ENCODE data around the gene RND2.
"Not testable (repeated sequence)": the region's sequence is repeated elsewhere in the genome, so short reads cannot be mapped to it uniquely, and the experiment has no call there.

RND2 gene

DNA sequence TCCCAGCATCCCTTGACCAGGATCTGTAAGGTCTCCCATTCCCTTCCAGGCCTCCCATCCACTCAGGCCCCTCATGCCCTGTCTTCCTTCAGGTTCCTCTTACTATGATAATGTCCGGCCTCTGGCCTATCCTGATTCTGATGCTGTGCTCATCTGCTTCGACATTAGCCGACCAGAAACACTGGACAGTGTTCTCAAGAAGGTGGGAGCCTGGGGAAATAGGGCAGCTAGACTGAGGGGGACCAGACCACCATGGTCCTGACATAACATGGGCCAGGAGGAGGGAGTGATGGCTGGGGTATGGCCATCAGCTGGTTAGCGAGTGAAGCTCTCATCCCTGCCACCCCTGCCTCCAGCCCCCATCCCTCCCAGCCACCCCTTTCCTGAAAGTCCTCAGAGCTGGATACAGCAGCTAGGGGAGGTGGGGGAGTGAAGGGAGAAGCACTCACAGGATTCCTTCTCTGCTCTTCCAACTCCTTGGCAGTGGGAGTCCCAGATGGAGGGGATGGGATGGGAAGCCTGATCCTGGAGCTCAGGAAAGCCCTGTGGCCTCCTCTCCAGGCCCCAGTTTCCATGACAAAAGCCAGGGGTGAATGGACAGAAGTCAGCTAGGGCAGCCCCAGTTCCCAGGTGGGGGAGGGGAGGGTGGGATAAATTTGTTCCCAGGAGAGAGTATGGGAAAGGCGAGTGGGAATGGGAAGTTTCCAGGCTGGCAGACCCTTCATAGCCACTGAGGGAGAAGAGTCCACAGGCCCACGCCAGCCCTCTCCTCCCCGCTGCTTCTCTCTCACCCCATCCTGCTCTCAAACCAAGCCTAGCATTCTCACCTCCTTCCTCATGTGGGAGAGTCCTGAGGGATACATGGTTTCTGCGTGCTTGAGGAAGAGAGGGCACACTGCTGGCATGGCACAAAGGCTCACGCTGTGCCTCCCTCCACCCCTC is 2.3 kb downstream of the RND2 start:
- DNase-seq (ENCODE audit: low spot score) = no peak

DNA sequence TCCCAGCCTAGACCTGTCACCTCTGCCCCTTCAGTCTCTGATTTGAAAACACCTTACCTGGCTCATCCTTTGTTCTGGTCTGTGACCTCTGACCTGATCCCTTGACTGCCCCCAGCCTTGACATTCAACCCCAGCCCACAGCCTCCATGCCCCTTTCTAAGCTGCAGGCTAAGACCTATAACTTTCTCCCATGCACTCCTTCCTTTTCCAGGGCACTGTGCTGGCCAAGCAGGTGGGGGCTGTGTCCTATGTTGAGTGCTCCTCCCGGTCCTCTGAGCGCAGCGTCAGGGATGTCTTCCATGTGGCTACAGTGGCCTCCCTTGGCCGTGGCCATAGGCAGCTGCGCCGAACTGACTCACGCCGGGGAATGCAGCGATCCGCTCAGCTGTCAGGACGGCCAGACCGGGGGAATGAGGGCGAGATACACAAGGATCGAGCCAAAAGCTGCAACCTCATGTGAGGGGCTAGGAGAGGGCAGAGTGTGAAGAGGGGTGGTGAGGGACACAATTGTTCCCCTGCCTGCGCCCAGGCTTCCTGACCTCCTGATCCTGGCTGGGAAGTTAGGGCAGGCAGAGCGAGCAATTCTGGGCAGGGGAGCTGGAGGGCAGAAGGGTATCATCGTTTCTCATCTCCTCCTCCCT is 3.3 kb downstream of the RND2 start:
- DNase-seq (ENCODE audit: low spot score) = no peak

DNA sequence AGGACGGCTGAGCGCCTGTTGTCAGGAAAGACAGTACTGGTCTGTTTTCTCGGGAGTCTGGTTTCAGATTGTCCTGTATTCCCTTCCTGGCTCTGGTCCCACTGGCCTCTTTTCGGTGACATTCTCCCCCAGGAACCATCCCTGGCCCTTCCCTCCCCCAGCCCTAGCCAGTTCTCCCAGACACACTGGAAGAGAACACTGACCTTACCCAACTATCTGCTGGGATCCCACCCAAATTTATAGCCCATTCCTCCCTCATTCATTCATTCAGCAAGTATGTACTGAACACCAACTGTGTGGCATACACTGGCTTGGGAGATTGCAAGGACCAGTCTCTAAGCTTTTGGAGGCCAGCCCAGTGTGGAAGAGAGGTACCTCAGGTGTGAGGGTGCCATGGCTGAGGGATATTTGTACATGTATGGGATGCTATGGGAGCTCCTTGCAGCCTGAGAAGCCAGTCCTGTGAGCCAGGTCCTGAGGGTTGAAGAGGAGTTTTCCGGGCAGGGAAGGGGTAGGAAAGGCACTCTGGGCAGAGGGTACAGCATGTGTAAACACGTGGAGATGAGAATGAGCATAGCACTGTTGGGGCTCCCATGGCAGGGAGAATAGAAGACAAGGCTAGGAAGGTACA is 5.2 kb downstream of the RND2 start:
- DNase-seq (ENCODE audit: low spot score) = no peak

DNA sequence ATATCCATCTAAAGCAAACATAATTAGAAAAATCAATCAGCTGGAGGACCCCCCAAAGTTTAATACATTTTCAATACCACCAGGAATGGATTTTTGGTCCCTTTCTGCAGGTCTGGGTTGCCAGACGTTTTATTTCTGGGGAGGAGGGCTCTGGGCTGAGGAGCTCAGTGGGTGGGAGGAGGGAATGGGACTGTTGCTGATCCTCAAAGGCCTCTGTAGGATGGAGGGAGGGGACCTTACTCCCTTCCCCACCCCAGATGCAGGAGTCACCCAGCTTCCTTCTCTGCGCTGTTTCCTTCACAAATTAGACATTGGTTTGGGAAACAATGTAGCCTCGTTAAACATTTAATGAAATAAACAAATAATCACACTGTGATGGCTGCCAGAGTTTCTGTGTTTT is 6.6 kb downstream of the RND2 start:
- DNase-seq (ENCODE audit: low spot score) = no peak

DNA sequence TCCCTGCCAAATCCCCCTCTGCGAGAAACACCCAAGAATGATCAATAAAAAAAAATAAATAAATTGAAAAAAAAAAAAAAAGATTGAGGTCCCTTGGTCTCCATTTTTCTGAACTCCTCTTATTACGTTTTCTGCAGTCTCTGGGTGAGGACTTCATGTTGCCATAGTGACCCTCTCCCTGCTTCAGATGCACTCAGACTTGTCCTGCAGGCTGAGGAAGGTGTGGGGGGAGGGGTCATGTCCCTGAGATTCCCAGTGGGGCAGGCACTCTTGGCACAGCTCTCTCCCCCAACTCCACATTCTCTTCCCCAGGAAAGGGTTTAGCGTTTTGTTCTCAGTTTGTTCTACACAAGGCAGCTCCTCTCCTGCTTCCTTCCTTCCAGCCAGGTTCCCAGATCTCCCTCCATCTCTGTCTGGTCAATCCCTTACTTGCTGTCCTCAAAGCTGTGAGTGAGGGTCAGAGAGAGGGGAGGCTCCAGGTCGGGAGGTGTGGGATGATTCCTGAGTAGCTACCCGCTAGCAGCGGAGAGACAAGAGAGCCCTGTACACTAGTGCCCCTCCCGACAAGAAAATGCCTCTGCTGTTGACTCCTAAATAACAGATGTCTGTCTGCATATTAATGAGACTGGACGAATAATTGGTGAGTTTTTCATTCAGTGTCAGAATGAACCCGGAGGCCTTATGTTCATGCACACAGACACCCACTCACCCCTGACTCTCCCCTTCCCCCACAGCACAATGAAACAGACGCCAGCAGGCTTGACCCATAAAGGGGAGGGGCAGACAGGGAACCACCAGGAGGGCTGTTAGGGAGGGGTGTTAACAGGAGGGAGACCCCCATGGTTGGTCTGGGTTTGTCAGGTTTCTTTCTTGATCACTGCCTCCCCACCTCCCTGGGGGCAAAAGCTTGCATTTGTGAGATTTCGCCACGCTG is 9.2 kb downstream of the RND2 start:
- DNase-seq (ENCODE audit: low spot score) = no peak

- DNase-seq (ENCODE audit: low spot score) = no peak
Measured at GRCh38 chr17:43034894-43035293, 9.9 kb downstream of the RND2 start.

DNA sequence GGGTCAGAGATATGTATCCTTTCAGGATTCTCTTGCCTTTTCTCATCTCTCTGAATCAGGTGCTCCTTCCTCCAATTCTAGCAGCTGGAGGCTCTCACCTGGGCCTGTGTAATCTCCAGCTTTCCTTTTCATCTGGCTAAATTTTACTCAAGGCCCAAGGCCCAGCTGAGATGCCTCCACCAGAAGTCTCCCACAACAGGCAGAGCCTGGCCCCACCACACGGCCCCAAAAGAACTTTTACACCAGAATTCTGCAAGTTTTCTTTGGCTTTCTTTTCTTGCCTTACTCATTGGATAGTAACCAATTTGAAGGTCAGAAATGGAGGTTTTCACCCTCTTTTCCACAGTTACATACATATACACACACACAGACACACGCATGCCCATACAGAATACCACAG is 14.6 kb downstream of the RND2 start:
- DNase-seq (ENCODE audit: low spot score) = no peak

DNA sequence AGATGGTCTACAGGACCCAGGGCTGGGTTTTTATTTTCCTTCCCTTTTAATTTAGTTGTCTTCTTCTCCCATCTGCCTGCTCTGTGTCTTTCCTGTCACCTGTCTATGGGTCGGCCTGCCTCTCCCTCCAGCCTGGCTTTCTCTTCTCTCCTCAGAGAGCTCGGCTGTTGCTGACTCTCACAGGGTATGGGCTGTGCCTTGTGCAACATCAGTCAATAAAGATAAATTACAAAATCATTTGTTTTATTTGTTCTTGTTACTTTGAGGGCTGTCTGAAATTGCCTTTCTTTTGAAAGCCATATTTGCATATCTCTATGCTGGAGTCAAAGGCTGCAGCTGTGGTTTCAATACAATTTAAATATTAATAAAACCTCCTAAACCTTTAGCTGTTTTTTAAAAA is 15.6 kb downstream of the RND2 start:
- no peak for DNase-seq (ENCODE audit: low spot score)

GRCh38 chr17:43042025-43042628 is 17.1 kb downstream of the RND2 start:
- DNase-seq (ENCODE audit: low spot score) = no peak

DNA sequence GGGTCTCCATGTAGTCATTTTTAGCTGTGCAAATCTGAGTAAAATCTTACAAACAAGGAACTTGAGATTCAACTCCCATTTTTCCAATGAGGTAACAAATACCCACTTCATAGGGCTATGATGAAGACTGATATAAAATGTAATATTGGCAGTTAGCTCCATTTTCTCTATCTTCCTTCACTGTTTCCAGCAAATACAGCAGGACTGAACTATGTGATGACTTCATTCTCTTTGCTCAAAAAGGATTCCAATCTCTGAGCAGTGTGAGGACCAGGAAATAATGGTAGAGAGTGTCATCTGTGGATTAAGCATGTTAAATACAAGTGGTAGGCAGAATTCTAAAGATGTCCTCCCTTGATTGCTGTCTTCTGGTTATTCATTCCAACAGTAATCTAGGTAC is 18.3 kb downstream of the RND2 start:
- no peak for DNase-seq (ENCODE audit: low spot score)

GRCh38 chr17:43044024-43044423 is 19.0 kb downstream of the RND2 start:
- DNase-seq (ENCODE audit: low spot score) = no peak

- no peak for DNase-seq (ENCODE audit: low spot score)
Measured at GRCh38 chr17:43051969-43052368, 26.9 kb downstream of the RND2 start.

GRCh38 chr17:43053008-43053407 is 28.0 kb downstream of the RND2 start:
- not testable (repeated sequence) for DNase-seq (ENCODE audit: low spot score)

- no peak for DNase-seq (ENCODE audit: low spot score)
Measured at GRCh38 chr17:43056051-43056450, 31.0 kb downstream of the RND2 start.

- no peak for DNase-seq (ENCODE audit: low spot score)
Measured at GRCh38 chr17:43062984-43063638, 38.1 kb downstream of the RND2 start.

DNA sequence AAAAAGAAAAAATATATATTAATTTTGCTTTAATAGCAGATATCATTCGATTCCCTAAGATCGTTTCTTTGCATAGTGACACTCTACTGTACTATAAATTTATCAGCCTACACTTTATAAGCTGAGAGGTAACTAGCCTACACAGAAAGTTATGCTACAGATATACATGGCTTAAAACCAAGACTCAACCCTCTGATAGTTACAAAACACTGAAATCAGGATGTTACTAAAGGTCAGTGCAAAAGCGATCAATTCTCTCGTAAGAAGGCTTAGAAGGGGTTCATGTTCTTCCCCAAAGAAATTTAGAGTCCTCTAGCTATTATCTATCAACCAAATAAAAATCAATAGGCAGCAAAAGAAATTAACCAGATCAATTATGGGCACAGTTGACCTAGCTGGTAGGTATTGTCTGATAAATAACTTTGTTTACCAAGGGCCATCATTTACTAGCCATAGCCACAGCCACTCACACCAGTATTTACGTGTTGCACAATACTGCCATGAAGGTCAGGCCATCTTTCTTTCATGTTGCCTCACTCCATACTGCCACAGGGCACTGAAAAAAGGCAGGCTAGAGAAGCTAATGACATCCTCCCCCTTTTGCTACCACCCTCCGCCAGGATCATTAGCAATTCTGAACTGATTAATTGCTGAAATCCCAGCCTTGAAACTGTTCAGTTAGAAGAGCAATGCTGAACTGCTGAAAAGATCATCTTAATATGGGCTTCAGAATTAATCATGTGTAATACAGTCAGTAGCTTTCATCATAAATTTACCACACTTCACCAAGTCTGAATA is 43.7 kb downstream of the RND2 start:
- no peak for DNase-seq (ENCODE audit: low spot score)

GRCh38 chr17:43069368-43069898 is 44.4 kb downstream of the RND2 start:
- DNase-seq (ENCODE audit: low spot score) = no peak

DNA sequence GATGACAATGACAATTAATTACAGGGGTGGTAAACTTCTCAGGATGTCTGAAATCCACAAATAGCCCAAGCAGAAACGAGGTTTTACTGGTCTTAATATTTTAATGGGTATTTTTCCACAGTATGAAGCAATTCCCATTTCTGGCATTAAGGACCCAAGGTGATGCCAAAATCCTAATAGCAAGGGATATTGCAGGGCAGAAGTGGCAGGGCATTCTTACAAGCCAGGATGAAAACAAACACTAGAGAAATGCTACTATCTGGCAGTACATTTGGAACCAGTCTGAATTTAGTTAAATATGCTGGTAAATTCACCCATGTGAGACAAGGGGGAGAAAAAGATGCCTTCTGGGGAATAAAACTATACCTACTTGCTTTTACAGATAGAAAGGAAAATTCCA is 45.2 kb downstream of the RND2 start:
- DNase-seq (ENCODE audit: low spot score) = no peak

- DNase-seq (ENCODE audit: low spot score) = no peak
Measured at GRCh38 chr17:43070872-43071271, 45.8 kb downstream of the RND2 start.

- no peak for DNase-seq (ENCODE audit: low spot score)
Measured at GRCh38 chr17:43074869-43075268, 49.8 kb downstream of the RND2 start.

All from AG08396 (cell line).